ENCODE results near the gene GTF2H3. TPM values are rescaled to one million over a fixed set of nuclear protein-coding genes. Genes with fewer than 3 reads are reported as not detected.
"Not testable (repeated sequence)": the region's sequence is repeated elsewhere in the genome, so short reads cannot be mapped to it uniquely, and the experiment has no call there.

GTF2H3 gene
- total RNA-seq = 11.1 TPM
- long read RNA-seq = 0 reads

- peak; percentile 98 for DNase-seq
- intact Hi-C loops (cut with DNase I) = no loop called here
- peak; percentile 100 for ATAC-seq (ENCODE audit: poor library complexity)
Observed at GRCh38 chr12:123633379-123634141, at the start of gene GTF2H3, which contains the start of gene EIF2B1. TSS of gene GTF2H3 (plus strand) at chr12:123633829. CDS start at chr12:123633860, 31 bp downstream. TSS of gene EIF2B1 (minus strand) at chr12:123633686. CDS start at chr12:123633557, 129 bp downstream.

GRCh38 chr12:123591702-123592481 is 41.7 kb upstream of the GTF2H3 start:
- ATAC-seq (ENCODE audit: poor library complexity) (no peak), DNase-seq (no peak)
- intact Hi-C loops (cut with DNase I) = no loop called here

DNA sequence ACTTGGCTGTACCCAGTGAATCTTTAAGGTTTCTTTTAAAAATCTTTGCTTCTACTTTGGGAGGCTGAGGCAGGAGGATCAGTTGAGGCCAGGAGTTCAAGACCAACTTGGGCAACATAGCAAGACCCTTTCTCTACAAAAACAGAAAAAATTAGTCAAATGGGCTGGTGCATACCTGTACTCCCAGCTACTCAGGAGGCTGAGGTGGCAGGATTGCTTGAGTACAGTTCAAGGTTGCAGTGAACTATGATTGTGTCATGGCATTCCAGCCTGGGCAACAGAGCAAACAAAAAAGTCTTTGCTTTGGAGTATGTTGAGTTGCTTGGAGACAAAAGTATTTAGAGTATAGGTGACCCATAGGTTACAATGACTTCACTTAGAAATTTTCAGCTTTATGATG is 37.9 kb upstream of the GTF2H3 start:
- ATAC-seq (ENCODE audit: poor library complexity) = peak; percentile 18
- intact Hi-C loops (cut with DNase I) = no loop called here

DNA sequence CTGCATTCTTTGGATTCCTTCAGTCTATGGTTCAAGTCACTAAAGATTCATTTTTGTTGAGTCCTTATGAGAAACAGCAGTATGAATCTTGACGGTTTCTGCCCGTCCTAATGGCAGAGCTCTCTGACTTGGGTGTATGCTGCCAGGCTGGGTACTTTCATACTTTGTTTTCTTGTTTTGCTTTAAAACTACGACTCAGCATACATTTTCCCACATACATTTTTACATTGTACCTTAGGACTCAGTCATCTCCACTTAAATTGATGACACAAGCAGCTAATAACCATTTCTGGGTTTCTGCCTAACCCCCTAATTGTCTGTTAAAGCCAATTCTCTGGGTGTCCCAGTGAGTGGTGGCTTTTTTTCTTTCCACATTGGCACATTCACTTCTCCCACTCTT is 36.5 kb upstream of the GTF2H3 start:
- ATAC-seq (ENCODE audit: poor library complexity) (no peak), DNase-seq (no peak)
- intact Hi-C loops (cut with DNase I) = no loop called here

More for the DNA sequence above, 37.9 kb upstream of the GTF2H3 start:
- DNase-seq = no peak

DNA sequence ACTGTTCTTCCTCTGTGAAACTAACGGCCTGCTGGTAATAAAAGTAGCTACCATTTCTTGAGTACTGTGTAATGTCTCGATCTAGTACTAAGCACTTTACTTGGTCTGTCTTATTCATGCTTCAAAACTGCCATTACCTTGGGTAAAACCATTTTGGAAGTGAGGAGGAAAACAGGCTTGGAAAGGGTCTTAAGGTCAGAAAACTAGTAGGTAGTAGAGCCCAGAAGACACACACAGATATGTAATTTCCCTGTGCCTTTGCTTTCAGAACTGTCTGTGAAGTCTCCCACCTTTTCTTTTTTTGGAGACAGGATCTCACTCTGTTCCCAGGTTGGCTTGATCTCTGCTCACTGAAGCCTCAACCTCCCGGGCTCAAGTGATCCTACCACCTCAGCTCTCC is 35.1 kb upstream of the GTF2H3 start:
- ATAC-seq (ENCODE audit: poor library complexity) = no peak
- intact Hi-C loops (cut with DNase I) = no loop called here

DNA sequence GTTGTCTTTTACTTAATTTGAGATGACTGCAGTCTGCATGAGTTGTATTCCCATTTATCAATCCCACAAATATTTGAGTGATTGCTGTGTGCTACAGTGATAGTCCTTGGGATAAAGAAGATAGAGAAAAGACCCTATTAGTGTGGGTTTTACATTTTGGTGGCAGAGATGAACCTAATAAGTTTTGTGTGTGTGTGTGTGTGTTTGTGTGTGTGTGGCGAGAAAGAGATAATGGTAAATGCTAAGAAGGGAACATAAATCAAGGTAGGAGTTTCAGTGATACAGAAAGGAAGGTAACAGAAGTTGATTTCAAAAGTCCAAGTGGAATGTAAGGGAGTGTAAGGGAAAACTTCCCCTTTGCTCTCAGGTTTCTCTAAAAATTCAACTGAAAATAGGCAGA is 34.3 kb upstream of the GTF2H3 start:
- ATAC-seq (ENCODE audit: poor library complexity) = no peak
- intact Hi-C loops (cut with DNase I) = no loop called here
- no peak for DNase-seq

More for the DNA sequence above, 35.1 kb upstream of the GTF2H3 start:
- no peak for DNase-seq

GRCh38 chr12:123599721-123600120 is 33.9 kb upstream of the GTF2H3 start:
- DNase-seq (no peak), ATAC-seq (ENCODE audit: poor library complexity) (no peak)
- intact Hi-C loops (cut with DNase I) = no loop called here

DNA sequence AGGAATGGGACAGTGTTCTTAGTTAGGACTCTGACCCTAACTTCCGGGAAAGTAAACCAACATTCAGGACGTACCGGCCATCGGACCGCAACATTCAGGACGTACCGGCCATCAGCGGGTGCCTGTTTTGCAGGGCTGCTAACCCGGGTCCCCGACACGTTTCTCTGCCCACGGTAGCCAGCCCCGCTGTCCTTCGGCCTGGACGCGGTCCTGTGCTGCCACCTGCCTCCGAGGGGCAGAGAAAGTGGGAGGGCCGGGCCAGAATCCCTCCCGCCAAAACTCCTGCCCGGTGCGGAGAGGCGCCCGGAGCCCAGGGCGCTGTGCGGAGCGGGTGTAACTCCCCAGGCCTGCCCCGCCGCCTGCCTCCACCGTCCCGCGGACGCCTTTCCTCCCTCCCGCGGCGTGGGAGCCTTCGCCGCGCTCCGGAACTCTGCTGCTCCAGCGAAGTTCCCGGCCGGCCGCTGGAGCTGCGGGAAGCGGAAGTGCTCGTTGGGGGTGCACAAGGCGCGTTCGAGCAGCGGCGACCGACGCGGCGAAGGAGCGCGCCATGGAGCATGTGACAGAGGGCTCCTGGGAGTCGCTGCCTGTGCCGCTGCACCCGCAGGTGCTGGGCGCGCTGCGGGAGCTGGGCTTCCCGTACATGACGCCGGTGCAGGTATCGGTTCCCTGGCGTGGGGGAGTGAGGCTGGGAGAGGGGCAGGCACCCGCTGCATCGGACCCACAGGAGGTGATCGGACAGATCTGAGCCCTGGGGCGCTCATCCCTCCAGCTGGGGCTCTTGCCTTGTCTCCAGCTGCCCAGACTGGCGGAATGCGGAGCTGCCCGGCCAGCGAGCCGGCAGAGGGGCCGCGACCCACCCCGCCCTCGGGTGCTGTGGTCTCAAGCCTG is 31.8 kb upstream of the GTF2H3 start, which contains the start of gene DDX55:
DDX55 (plus strand) TSS at position 498 of the 888 bp plus-strand sequence; CDS start at position 548, 50 bp downstream.
- intact Hi-C loops (cut with DNase I) = no loop called here
- peak; percentile 91 for DNase-seq
- ATAC-seq (ENCODE audit: poor library complexity) = peak; percentile 99

GRCh38 chr12:123602651-123603195 is 30.9 kb upstream of the GTF2H3 start:
- ATAC-seq (ENCODE audit: poor library complexity) = no peak
- intact Hi-C loops (cut with DNase I) = no loop called here
- DNase-seq = no peak

- ATAC-seq (ENCODE audit: poor library complexity); intact Hi-C loops (cut with DNase I); DNase-seq: not testable (repeated sequence)
Observed at GRCh38 chr12:123603495-123603894, 30.1 kb upstream of the GTF2H3 start.

DNA sequence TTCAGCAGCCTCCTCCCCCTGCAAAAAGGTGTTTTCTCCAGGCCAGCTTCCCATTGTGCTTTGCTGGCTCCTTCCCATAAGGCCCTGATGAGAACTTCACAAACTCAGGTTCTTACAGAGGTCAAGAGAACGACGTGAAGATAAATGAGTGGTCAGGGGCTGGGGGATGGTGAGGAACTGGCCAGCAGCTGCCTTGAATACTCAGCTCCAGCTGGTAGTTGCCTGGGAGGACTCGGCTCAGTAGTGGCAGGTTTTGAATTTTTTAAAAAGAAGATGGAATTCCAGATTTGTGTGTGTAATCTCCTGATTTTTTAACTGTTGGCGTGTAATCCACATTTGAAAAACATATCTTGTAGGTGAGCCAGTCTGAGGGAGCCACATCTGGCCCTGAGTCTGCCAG is 25.9 kb upstream of the GTF2H3 start:
- intact Hi-C loops (cut with DNase I) = no loop called here
- no peak for ATAC-seq (ENCODE audit: poor library complexity)
- no peak for DNase-seq

GRCh38 chr12:123608182-123608581 is 25.4 kb upstream of the GTF2H3 start:
- DNase-seq = no peak
- ATAC-seq (ENCODE audit: poor library complexity) = no peak
- intact Hi-C loops (cut with DNase I) = no loop called here

GRCh38 chr12:123614110-123614509 is 19.5 kb upstream of the GTF2H3 start:
- intact Hi-C loops (cut with DNase I) = no loop called here
- ATAC-seq (ENCODE audit: poor library complexity) = no peak

DNA sequence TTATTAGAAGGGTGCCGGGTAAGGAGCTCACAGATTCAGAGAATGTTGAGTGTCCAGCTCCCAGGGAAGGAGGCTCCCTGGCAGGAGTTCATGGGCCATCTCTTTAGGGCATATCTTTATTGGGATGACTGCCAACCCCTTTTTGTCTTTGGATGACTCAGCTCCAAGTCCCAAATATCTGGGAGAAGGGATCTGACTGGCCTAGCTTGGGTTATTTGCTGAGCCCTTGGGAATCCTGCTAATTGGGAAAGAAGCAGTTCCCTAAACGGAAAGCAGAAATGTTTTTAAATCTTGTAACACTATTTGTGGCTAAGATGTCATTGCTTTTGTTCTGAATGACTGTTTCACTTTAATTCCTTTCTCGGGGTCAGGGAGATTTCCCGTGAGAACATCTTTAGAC is 19.1 kb upstream of the GTF2H3 start:
- DNase-seq (no peak), ATAC-seq (ENCODE audit: poor library complexity) (no peak)
- intact Hi-C loops (cut with DNase I) = no loop called here

More at GRCh38 chr12:123614110-123614509, 19.5 kb upstream of the GTF2H3 start:
- DNase-seq = no peak

- DNase-seq (no peak), ATAC-seq (ENCODE audit: poor library complexity) (no peak)
- intact Hi-C loops (cut with DNase I) = no loop called here
Observed at GRCh38 chr12:123617144-123617543, 16.5 kb upstream of the GTF2H3 start.

DNA sequence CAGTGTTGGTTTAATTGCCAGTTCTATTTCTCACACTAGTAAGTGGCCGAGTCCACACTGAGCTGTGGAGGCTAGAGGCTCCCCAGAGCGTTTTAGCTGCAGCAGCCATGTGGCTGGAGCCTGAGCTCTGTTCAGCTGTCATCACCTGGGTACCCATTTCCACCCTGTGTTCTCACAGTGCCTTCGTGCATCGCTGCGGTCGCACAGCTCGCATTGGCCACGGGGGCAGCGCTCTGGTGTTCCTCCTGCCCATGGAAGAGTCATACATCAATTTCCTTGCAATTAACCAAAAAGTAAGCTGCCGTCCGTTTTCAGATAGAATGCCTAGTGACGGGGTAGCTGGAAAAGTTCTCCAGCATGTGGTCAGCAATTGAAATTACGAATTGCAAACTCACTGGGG is 16.0 kb upstream of the GTF2H3 start:
- intact Hi-C loops (cut with DNase I) = no loop called here
- DNase-seq = no peak
- ATAC-seq (ENCODE audit: poor library complexity) = no peak

GRCh38 chr12:123621101-123621500 is 12.5 kb upstream of the GTF2H3 start:
- DNase-seq (no peak), ATAC-seq (ENCODE audit: poor library complexity) (no peak)
- intact Hi-C loops (cut with DNase I) = no loop called here
